Stimulated activated CD8-positive, alpha-beta memory T cell treated with anti-CD3 and anti-CD28 coated beads, Interleukin-4, amount 100 ng/mL, for 4 hours (primary cell): ENCODE data around the gene PHF3.

Experiments
- DNase-seq, 2 donors: peaks; one replicate each; pipeline ENCODE4 v3.0.0-alpha.2; 2020; ENCODE audit warnings: low read depth in 2 of 2, low spot score in 1 of 2

PHF3 gene

GRCh38 chr6:63649269-63649668 lies 13.7 kb downstream of the PHF3 start:
- DNase-seq = no peak

- no peak for DNase-seq
Observed at GRCh38 chr6:63649847-63650265, 14.3 kb downstream of the PHF3 start.

GRCh38 chr6:63652980-63653379 lies 17.4 kb downstream of the PHF3 start:
- no peak for DNase-seq

- DNase-seq = no peak
Observed at GRCh38 chr6:63660757-63661156, 25.2 kb downstream of the PHF3 start.

GRCh38 chr6:63661769-63662168 lies 26.2 kb downstream of the PHF3 start:
- no peak for DNase-seq

GRCh38 chr6:63663147-63663955 lies 27.7 kb downstream of the PHF3 start:
- no peak for DNase-seq

- no peak for DNase-seq
Observed at GRCh38 chr6:63663956-63664281, 28.3 kb downstream of the PHF3 start.

- DNase-seq = no peak
Observed at GRCh38 chr6:63671098-63671754, 35.6 kb downstream of the PHF3 start.

- no peak for DNase-seq
Observed at GRCh38 chr6:63672582-63673129, 37.1 kb downstream of the PHF3 start.

- DNase-seq = no peak
Observed at GRCh38 chr6:63673692-63674091, 38.1 kb downstream of the PHF3 start.

GRCh38 chr6:63674635-63675034 lies 39.0 kb downstream of the PHF3 start:
- DNase-seq = no peak

GRCh38 chr6:63675138-63675537 lies 39.5 kb downstream of the PHF3 start:
- DNase-seq = no peak

GRCh38 chr6:63676412-63677114 lies 41.0 kb downstream of the PHF3 start:
- DNase-seq = no peak

- DNase-seq = no peak
Observed at GRCh38 chr6:63677282-63677681, 41.7 kb downstream of the PHF3 start.

- no peak for DNase-seq
Observed at GRCh38 chr6:63683071-63683603, 47.5 kb downstream of the PHF3 start.

GRCh38 chr6:63685446-63686379 lies 50.1 kb downstream of the PHF3 start:
- no peak for DNase-seq

- no peak for DNase-seq
Observed at GRCh38 chr6:63689421-63689820, 53.8 kb downstream of the PHF3 start.

- no peak for DNase-seq
Observed at GRCh38 chr6:63690221-63690620, 54.6 kb downstream of the PHF3 start.

GRCh38 chr6:63705707-63706106 lies 70.1 kb downstream of the PHF3 start:
- no peak for DNase-seq

- no peak for DNase-seq
Observed at GRCh38 chr6:63706630-63707029, 71.0 kb downstream of the PHF3 start.

- DNase-seq = no peak
Observed at GRCh38 chr6:63708631-63709030, 73.0 kb downstream of the PHF3 start.
